Activated CD8-positive, alpha-beta memory T cell treated with anti-CD3 and anti-CD28 coated beads, Interleukin-2, amount 50 U/mL, for 24 hours (primary cell): ENCODE results near the gene MADCAM1.

Experiments
- DNase-seq: peaks from one replicate; pipeline ENCODE4 v3.0.0-alpha.2; 2020; ENCODE audit errors: extremely low read depth

MADCAM1 gene

DNA sequence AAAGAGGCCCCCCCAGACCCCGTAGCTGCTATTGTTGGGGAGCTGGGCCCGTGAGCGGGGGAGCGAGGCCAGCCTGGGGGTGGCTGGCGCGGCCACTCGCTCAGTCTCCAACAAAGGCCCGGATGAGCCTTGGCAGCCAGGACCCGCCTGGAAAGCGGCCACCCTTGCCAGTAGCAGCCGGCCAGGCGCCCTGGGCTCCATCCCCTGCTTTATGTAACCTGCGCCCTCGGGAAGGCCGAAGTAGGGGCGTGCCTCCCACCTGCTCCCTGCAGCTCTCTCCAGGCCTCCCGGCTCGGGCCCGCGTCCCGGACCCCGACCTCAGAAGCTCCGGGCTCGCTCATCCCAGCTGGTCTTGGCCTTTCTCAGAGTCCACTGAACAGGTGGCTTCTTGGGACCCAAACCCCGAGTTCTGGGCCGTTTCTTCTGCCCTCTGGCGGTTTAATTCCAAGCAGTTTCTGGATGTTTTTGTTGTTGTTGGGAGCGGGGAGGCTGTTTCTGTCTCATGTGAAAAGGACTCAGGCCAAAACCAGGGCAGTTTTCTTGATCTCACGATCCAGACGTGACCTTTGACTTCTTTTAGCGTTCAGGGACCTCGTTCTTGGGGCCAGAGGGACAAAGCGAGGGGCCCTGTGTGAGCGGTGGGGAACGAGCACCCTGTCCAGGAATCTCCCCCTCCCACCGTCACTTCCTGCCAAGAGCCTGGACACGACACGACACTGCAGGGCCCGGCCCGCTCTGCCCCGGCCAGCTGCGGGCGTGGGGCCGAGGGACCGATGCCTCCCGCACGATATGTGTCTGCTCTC, 36.5 kb downstream of the MADCAM1 start:
- DNase-seq = no peak

DNA sequence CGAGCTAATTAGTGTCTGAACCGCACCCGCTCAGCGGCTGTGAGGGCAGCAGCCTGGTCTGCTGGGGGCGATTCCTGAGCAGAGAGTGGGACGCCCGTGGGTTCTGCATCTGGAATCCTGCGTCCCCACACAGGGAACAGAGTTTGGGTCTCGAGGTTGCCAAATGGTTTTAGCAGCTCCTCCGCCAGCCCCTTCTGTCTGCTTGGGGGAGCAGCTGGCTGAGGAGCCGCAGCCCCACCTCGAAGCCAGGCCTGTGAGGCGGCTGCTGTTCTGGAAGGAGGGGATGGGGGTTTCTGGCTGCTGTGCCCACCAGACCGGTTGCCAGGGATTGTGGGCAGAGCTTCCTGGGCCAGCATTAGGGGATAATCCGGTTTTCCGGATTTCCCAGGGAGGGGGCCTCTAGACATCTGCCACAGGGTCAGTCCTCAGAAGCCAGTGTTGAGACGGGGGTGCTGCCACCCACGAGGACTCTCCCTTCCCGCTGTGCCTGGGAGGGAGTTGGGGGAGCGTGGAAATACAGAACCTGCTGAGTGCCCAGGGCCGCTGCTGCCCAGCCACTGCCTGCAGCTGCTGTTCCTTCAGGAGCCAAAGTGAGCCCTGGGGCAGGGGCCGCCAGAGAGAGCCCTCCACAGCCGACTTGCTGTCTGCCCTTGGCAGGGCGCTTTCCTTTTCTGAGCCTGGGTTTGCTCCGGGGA, 37.2 kb downstream of the MADCAM1 start:
- DNase-seq = no peak

DNA sequence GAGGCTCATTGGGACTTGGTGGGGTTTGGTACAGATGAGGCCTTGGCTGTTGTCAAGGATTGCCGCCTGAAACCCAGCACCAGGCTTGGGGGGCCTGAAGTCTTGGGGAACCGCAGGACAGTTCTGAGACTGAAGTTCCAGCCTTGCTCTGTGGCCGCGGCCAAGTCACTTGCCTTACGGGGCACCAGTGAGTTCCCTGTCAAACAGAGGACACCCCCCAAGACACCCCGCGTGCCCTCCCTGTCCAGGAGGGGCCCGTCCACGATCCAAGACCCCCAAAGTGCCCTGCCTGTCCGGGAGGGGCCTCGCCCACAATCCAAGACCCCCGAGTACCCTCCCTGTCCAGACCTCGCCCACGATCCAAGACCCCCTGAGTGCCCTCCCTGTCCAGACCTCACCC, 37.8 kb downstream of the MADCAM1 start:
- DNase-seq = no peak

DNA sequence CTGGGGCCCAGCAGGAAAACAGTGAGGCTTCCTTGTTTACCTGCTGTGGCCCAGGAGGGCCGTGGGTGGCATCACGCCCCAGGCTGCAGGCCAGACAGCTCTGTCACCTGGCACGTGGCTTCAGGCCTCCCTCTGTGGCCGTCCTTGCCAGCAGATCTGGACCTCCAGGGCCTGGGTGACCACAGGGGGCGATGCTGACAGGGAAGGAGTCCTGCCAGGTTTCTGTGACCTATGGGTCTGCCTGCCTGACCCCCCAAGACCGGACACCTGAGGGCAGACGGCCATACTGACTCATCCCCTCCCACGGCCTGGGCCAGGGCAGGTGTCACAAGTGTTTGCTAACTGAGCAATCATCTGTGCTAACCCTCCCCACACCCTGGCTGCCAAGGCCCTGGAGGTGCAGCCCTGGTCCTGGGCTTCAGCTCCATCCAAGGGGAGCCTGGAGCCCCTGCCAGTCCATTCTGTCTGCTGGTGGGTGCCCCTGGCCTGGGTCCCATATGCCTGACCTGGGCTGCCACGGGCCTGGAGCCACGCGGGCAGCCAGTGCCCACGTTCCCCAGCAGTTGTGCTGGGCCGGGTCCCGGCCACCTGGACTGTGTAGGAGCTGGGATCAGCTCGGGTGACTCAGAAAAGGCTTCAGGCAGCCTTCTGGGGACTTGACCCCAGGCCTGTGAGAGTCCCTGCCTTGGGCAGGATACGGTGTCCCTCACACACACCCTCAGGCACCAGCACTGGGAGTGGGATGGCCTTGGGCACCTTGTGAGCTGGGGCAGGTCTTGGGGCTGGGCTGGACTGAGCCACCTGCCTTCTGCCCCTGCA, 38.9 kb downstream of the MADCAM1 start:
- no peak for DNase-seq

DNA sequence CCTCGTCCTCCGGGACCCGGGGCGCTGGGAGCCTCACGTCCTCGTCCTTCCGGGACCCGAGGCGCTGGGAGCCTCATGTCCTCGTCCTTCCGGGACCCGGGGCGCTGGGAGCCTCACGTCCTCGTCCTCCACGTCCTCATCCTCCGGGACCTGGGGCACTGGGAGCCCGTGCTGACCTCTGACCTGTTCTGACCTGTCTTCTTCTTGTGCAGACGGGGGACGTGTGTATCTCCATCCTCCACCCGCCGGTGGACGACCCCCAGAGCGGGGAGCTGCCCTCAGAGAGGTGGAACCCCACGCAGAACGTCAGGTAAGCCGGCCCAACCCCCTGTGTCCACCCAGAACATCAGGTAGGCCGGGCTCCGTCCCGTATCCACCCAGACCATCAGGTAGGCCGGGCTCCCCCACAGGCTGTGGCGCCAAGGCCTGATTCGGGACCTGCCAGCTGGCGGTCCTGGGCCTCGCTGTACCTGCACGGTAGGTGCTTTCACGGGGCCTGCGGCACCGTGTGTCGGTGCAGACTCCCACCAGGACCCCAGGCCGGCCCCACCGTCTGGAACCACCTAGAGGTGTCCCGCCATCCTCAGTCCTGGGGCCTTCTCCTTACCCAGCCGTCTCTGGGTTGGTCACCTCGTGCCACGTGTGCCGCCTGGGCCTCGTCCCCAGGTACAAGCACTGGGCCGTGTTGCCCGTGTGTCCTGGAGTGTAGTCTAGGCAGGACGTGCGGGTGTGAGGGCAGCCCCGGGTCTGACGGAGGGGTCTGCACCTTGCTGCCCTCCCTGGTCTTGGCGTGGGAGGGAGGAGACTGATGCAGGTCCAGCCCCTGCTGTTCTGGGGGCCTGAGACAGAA, 40.0 kb downstream of the MADCAM1 start:
- no peak for DNase-seq

DNA sequence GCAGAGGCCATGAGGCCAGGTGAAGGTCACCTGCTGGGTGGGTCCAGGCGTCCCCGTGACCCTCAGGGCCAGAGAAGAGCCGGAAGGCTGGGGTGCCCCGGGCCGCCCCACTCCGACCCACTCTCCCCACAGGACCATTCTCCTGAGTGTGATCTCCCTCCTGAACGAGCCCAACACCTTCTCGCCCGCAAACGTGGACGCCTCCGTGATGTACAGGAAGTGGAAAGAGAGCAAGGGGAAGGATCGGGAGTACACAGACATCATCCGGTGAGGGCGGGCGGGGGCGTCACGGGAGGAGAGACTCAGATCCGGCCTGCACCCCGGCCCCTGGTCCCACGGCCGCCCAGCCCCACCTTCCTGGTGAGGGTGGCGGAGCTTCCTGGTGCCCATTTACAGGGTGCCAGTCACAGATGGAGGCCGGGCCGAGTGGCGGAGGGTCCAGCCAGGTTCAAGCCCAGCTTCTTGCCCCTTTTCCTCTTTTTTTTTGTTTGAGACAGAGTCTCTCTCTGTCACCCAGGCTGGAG, 40.7 kb downstream of the MADCAM1 start:
- no peak for DNase-seq

DNA sequence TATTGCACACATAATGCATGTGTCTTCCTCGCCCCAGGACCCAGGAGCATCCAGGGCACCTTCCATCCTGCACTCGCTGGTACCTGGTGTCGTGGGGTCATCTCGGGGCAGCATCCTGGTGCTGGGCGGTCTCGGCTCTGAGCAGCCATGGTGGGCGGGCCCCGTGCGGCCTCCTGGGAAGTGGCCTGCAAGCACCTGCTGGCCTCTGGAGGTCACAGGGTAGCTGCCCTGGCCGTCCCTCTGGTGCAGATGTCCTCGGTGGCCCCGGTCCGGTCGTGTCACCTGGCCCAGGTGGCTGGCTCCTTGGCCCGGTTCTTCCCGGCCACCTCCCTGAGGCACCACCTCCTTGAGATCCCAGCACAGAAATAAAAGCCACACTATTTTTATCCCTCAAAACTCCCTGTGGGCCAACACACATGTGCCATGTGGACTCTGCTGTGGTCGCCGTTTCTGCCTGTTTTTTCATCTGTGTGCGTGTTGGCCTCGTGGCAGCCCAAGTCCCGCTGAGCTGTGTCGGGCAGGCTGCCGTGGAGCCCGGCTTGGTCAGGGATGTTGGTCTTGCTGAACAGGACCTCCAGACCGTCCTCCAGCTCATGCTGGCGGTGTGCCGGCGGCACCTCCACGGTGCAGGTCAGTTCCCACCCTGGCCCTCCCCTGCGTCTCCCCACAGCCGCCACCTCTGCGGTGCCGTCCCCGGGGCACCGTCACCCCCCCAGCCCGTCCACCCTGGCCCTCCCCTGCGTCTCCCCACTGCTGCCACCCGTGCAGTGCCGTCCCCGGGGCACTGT, 42.5 kb downstream of the MADCAM1 start:
- DNase-seq = no peak

DNA sequence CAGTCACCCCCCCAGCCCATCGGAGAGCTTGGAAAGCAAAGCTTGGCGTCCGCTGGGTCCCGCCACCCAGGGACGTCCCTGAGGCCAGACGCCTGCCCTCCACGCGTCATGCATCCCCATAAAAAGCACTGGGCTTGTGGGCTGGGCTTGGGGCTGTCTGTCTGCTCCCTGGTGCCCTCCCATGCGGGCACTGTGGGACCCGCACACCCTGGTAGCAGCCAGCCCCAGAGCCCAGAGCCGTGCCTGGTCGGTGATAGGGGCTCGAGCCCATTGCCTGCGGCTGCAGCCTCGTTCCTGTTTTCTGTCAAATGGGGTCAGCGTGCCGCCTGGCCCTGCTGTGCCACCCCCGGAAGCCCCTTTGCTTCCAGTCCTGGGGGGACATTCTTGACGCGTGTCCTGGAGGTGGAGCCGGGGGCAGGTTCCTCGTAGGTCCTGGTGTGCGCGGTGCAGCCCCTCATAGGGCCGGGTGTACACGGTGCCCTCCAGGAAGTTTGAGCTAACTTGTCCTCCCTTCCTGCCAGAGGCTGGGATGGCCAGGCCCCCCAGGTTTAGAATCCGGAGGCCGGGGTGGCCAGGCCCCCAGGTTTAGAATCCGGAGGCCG, 43.2 kb downstream of the MADCAM1 start:
- DNase-seq = no peak

DNA sequence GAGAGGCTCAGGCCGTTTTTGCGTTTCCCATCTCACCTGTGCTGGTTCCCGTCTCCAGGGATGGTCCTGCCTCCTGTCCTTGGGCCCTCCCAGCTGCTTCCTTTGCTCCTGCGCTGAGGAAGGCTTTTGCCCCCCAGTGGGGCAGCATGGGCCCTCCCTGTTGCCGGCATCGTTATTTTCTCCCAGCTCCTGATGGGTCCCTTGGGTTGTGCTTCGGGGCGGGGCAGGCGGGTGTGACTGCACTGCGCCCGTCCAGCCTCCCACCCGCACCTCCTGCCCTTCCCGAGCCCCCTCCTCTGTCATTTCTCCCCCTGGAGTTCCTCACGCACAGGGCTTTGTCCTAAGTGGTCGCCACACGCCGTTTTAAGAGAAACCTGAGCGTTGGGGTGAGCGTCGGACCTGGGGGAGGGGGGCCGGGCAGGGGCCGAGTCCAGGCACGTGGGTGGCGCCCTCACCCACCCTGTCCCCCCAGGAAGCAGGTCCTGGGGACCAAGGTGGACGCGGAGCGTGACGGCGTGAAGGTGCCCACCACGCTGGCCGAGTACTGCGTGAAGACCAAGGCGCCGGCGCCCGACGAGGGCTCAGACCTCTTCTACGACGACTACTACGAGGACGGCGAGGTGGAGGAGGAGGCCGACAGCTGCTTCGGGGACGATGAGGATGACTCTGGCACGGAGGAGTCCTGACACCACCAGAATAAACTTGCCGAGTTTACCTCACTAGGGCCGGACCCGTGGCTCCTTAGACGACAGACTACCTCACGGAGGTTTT, 44.8 kb downstream of the MADCAM1 start:
- no peak for DNase-seq

DNA sequence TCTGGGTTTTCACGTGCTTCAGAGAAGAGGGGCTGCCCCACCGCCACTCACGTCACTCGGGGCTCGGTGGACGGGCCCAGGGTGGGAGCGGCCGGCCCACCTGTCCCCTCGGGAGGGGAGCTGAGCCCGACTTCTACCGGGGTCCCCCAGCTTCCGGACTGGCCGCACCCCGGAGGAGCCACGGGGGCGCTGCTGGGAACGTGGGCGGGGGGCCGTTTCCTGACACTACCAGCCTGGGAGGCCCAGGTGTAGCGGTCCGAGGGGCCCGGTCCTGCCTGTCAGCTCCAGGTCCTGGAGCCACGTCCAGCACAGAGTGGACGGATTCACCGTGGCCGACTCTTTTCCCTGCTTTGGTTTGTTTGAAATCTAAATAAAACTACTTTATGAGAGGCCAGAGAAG, 45.4 kb downstream of the MADCAM1 start:
- DNase-seq = no peak

DNA sequence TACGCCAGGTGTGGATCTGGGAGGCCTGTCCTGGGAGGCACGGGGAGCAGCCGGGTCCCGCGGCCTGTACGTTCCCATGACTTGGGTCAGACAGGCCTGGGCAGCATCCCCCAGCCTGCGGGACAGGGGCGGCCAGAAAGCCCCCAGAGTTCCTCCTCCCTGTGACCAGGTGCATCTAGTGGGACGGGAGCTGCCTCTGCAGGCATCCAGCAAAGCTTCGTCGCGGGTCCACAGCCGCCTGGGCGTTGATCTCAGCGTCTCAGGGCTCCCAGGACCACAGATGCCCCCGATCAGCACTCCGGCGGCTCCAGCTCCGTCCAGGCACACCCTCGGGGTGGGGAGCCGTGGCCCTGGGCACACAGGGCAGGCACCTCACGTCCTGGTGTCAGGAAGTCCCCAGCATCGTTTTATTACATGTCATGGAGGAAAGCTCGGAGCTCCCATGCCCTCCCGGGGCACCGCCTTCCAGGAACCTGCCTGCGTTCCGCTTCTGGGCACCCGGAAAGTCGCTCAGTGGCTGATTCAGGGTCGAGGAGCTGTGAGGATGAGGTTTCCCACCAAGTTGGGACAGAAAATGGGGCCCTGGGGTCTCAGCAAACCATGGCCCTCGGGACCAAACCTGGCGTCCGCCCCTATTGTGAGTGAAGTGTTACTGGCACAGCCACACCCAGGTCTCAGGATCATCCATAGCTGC, 46.0 kb downstream of the MADCAM1 start:
- no peak for DNase-seq

DNA sequence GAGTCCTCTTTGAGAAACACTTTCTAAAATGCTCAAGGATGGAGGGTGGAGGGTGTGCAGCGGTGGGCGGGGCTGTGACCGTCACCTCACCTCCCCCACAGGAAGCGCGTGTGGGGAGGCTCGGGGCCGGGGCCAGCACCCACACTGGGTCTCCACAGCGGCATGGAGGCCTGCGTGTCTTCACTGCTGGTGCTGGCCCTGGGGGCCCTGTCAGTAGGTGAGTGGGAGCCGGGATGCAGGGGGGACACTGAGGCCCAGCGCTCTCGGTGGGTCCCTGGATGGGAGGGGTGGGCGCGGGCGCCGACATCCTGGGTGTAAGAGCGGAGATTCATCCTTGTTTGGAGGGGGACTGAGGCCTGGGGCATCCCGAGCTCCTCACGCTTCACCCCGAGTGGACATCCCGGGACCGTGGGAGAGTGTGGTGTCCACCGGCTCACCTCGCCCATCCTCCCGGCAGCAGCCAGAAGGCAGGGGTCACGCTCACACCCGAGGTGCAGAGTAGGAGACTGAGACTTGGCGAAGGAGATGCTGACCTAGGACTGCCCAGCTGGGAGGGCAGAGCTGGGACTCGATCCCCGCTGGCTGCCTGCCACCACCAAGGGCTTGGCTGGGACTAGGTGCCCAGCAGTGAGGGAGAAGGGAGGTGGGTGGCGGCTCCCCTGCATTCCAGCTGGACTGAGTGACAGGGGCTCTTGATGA, 47.8 kb downstream of the MADCAM1 start, which contains the start of gene GZMM:
Gene GZMM (plus strand): TSS at position 144 of the 699 bp plus-strand sequence. CDS start 19 bp downstream, at position 163.
- DNase-seq = peak; percentile 55

DNA sequence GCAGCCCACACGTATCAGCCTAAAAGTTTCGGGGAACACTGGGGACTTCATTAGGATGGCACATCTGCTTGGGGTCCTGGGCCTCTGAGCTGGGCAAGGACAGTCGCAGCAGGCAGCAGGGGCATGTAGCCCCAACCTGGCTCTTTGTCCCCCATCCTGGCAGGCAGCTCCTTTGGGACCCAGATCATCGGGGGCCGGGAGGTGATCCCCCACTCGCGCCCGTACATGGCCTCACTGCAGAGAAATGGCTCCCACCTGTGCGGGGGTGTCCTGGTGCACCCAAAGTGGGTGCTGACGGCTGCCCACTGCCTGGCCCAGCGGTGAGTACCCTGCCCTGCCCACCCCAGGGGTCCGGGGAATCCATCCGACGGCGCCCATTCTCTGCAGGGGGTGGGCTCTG, 50.8 kb downstream of the MADCAM1 start:
- DNase-seq = no peak

DNA sequence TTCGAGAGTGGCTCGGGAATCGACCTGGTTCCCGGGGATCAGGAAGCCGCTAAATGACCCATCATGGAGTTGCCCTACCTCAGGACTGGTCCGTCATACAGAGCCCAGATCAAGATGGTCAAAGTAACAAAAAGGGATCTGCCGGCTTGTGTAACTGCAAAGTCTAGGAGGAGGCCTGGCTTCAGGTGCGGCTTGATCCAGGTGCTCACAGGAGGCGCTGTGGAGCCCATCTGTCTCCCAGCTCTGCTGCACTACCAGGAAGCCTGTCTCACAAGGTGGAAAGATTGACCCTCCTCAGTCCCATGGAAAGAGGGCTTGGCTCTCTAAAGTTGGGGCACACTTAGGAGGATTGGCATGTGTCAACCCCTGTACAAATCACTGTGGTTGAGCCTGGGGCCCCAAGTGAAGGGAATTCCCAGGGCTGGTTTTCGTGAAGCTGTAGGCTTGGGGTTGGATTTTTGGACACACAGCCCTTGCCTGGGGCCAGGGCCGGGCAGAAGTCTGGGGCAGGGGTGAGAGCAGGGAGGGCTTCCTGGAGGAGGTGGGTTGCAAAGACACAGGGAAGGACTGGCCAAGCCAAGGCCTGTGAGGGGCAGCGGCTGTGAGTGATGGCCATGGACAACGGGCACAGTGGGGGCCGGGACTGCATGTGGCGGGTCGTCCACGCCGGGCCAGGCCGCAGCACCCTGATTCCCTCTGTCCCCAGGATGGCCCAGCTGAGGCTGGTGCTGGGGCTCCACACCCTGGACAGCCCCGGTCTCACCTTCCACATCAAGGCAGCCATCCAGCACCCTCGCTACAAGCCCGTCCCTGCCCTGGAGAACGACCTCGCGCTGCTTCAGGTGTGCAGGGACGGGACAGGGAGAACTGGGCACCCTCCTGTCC, 51.8 kb downstream of the MADCAM1 start:
- DNase-seq = no peak

DNA sequence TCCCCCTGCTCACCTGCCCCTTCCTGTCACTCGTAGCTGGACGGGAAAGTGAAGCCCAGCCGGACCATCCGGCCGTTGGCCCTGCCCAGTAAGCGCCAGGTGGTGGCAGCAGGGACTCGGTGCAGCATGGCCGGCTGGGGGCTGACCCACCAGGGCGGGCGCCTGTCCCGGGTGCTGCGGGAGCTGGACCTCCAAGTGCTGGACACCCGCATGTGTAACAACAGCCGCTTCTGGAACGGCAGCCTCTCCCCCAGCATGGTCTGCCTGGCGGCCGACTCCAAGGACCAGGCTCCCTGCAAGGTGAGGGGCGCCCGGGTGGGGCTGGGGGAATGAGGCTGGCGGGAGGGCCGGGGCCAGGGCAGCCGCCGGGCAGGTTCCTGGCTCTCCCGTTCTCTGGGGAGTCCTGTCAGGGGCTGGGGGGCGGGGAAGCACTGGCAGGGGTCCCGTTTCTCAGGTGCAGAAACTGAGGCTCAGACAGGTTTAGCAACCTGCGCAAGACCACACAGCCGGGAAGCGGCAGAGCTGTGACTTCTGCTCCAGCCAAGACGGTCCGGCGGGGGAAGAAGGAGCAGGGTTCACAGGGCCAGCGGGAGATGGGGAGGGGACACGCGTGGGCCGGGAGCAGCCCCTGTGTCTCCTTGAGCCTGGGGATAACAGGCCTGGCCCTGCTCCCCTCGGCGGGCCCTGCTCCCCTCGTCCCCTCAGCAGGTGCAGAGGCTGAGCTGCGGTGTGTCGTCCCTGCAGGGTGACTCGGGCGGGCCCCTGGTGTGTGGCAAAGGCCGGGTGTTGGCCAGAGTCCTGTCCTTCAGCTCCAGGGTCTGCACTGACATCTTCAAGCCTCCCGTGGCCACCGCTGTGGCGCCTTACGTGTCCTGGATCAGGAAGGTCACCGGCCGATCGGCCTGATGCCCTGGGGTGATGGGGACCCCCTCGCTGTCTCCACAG, 52.9 kb downstream of the MADCAM1 start:
- DNase-seq = no peak

DNA sequence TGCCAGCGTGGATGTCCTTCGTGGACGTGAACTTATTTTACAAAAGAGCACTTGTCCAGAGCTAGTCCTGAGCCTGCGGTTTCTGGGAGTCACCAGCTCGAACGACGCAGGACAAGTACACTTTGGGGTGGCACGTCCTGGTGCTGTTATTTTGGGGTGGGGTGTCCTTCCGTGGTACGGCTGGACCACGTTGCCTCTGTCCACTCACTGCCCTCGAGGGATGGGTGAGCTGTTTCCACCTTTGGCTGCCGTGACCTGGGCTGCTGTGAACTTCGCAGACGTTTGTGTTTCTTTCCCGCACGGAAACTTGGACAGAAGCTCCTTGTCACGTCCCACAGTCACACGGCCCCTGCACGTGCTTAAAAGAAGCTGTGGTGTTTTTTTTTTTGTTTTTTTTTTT, 58.5 kb downstream of the MADCAM1 start:
- DNase-seq = no peak
